Iris pigment epithelial cell (primary cell): ENCODE results near the gene KLRG1.

ENCODE experiments used
- DNase-seq: peaks from one replicate; pipeline ENCODE4 v3.0.0-alpha.2; 2011; ENCODE audit warnings: low read depth

Gene KLRG1

GRCh38 chr12:8985213-8985754 lies 4.1 kb upstream of the KLRG1 start:
- DNase-seq = no peak

- DNase-seq = no peak
These were observed 2.2 kb upstream of the KLRG1 start for GRCh38 chr12:8987163-8987562.

GRCh38 chr12:8987685-8988084 lies 1.7 kb upstream of the KLRG1 start:
- DNase-seq = no peak

- DNase-seq = no peak
These were observed 2.3 kb downstream of the KLRG1 start for GRCh38 chr12:8991371-8992345.

- no peak for DNase-seq
These were observed 4.5 kb downstream of the KLRG1 start for GRCh38 chr12:8993827-8994226.

GRCh38 chr12:8995021-8995775 lies 5.9 kb downstream of the KLRG1 start:
- no peak for DNase-seq

GRCh38 chr12:8996682-8997405 lies 7.5 kb downstream of the KLRG1 start:
- DNase-seq = peak; percentile 67

- DNase-seq = no peak
These were observed 11.9 kb downstream of the KLRG1 start for GRCh38 chr12:9001233-9001632.

- DNase-seq = no peak
These were observed 13.0 kb downstream of the KLRG1 start for GRCh38 chr12:9002335-9002734.

- DNase-seq = no peak
These were observed 33.2 kb downstream of the KLRG1 start for GRCh38 chr12:9022592-9022991.

GRCh38 chr12:9024512-9024911 lies 35.2 kb downstream of the KLRG1 start:
- no peak for DNase-seq

GRCh38 chr12:9027161-9028059 lies 38.1 kb downstream of the KLRG1 start:
- DNase-seq = no peak

- no peak for DNase-seq
These were observed 41.4 kb downstream of the KLRG1 start for GRCh38 chr12:9030776-9031175.

- DNase-seq = no peak
These were observed 43.0 kb downstream of the KLRG1 start for GRCh38 chr12:9032202-9032964.

GRCh38 chr12:9033265-9033887 lies 44.0 kb downstream of the KLRG1 start:
- no peak for DNase-seq

- no peak for DNase-seq
These were observed 44.7 kb downstream of the KLRG1 start for GRCh38 chr12:9034095-9034494.

- no peak for DNase-seq
These were observed 46.9 kb downstream of the KLRG1 start for GRCh38 chr12:9036227-9036626.

- DNase-seq = no peak
These were observed 48.1 kb downstream of the KLRG1 start for GRCh38 chr12:9037431-9037830.

- DNase-seq = peak; percentile 29
These were observed 50.1 kb downstream of the KLRG1 start for GRCh38 chr12:9039397-9039977.
